Pancreas (tissue), 10 donors: Measurements from ENCODE around the gene ING1. TPM values are rescaled to one million over a fixed set of nuclear protein-coding genes. Genes with fewer than 3 reads are reported as not detected.
"Not testable (repeated sequence)": the region's sequence is repeated elsewhere in the genome, so short reads cannot be mapped to it uniquely, and the experiment has no call there.

Experiments used
- ATAC-seq, 4 donors: fragments of 200-7000 bp; cut with Tn5 transposase; one replicate each; pipeline versions ENCODE4 v1.8.0 to v1.9.1; 2020; ENCODE audit warnings: mild to moderate bottlenecking in 4 of 4, moderate library complexity in 4 of 4
- DNase-seq, 6 donors: peaks; one replicate each; pipeline ENCODE4 v3.0.0-alpha.2; 2020
- FAIRE-seq: peaks from 2 replicates; lab custom pipeline; 2012; peaks lifted over from hg19 to GRCh38; lab: Jason Lieb, UNC
- H3K27ac ChIP-seq, 4 donors: fragments of 200-600 bp; sonication (generic); 1 replicate in 3 of 4; 2 replicates in 1 of 4; pipeline versions ENCODE4 v1.5.0 to v1.8.0; 2020
- H3K27me3 ChIP-seq, 4 donors: fragments of 200-600 bp; one replicate each; pipeline ENCODE4 v1.8.0; 2021
- H3K36me3 ChIP-seq, 3 donors: fragments of 200-600 bp; sonication (generic) in 1 of 3; one replicate each; pipeline versions ENCODE4 v1.5.0 to v1.8.0; 2020 to 2021
- H3K4me1 ChIP-seq, 3 donors: fragments of 200-600 bp; one replicate each; pipeline ENCODE4 v1.8.0; 2021
- H3K4me3 ChIP-seq, 4 donors: fragments of 200-600 bp; sonication (generic) in 2 of 4; one replicate each; pipeline versions ENCODE4 v1.5.0 to v1.8.0; 2020 to 2021
- H3K9me3 ChIP-seq, 4 donors: fragments of 200-600 bp; one replicate each; pipeline ENCODE4 v1.8.0; 2021
- CTCF ChIP-seq, 4 donors: fragments of 200-600 bp; sonication (generic) in 3 of 4; IDR thresholded peaks; one replicate each; pipeline versions ENCODE4 v1.5.0 to v1.8.0; 2021; ENCODE audit warnings: antibody characterized with exemption in 4 of 4
- WGBS, 2 donors: extraction: QIAGEN DNeasy Blood & Tissue Kit; methylation state at CpG; one replicate each; pipeline ENCODE4 v1.1.7; 2013; 5-methylcytosine and 5-hydroxymethylcytosine counted together
- intact Hi-C, 3 donors: fragments of 100-400 bp; cut with DNase I; formaldehyde crosslinking; loops; one replicate each; pipeline versions ENCODE4 v1.11.1 to v1.14.2; 2022
- polyA plus RNA-seq, 2 donors: library from polyadenylated mRNA; stranded (reverse); fragments of 200-250 nt; gene quantifications; one replicate each; pipeline ENCODE4 v1.2.3, GENCODE V29; 2013
- total RNA-seq, 6 donors: library from RNA; stranded (reverse); fragmentation: NEBNext Ultra II Directional in 4 of 6; extraction: Animal tissue kit (Norgen Biotek cat#: 25700) in 4 of 6; gene quantifications; one replicate each; pipeline versions ENCODE4 v1.2.1 to v1.2.4, GENCODE V29; 2021 to 2023
- donor health status: healthy with polysubstance abuse.
- donor health status: DM: no; HTN: no; CAD: no; lungs with moderate emphysema.
- donor health status: DM: no; HTN: no; CAD: no.
- donor health status: control.
- donor health status: control.
- donor health status: Bipolar disorder and iron deficiency.
- donor health status: DM: yes; HTN: yes; CAD: no.
- donor health status: DM: no; HTN: no; CAD: no.
- donor health status: DM: no; HTN: no; CAD: no.
- donor health status: DM: yes; HTN: yes; CAD: no.

Gene ING1
- total and polyA plus RNA-seq, 8 donors = 4.0 to 7.7 (median 5.3) TPM

- intact Hi-C loops = no loop called here
- no peak for TF ChIP-seq CTCF (IDR thresholded peaks at IDR 0.05)
- Histone ChIP-seq H3K27me3 (no peaks in the 10 kb centered on the region), H3K4me3 (no peak overlapping the region), H3K4me1 (no peaks in the 10 kb centered on the region), H3K36me3 (peaks cover 0 to 21% (median 0%) of the 10 kb centered on the region in 3 donors), H3K9me3 (no peaks in the 10 kb centered on the region), H3K27ac (no peak overlapping the region)
- WGBS, 2 donors = 93 to 96% methylated on average over 4 of the region's 4 CpGs
- no peak for FAIRE-seq
- no peak for ATAC-seq
- DNase-seq = peak in 1 of 6 donors; percentile 1
Observed at GRCh38 chr13:110698689-110699088, 14.8 kb upstream of the ING1 start.

GRCh38 chr13:110699148-110700145 lies 14.1 kb upstream of the ING1 start:
- intact Hi-C loops = no loop called here
- no peak for ATAC-seq
- no peak overlapping the region for H3K27ac ChIP-seq
- TF ChIP-seq CTCF (IDR thresholded peaks at IDR 0.05) = no peak
- no peak for FAIRE-seq
- H3K36me3 ChIP-seq = peaks cover 0 to 19% (median 0%) of the 10 kb centered on the region in 3 donors
- H3K9me3 ChIP-seq = no peaks in the 10 kb centered on the region
- H3K27me3 ChIP-seq = no peaks in the 10 kb centered on the region
- 85 to 86% methylated on average over 15 of the region's 15 CpGs for WGBS, 2 donors
- DNase-seq = peak in 1 of 6 donors; percentile 2
- no peaks in the 10 kb centered on the region for H3K4me1 ChIP-seq
- H3K4me3 ChIP-seq = no peak overlapping the region

GRCh38 chr13:110700186-110700585 lies 13.3 kb upstream of the ING1 start:
- TF ChIP-seq CTCF (IDR thresholded peaks at IDR 0.05) = no peak
- no peak for FAIRE-seq
- H3K9me3 ChIP-seq = no peaks in the 10 kb centered on the region
- peaks cover 0 to 4% (median 0%) of the 10 kb centered on the region in 3 donors for H3K4me1 ChIP-seq
- intact Hi-C loops = no loop called here
- H3K4me3 ChIP-seq = no peak overlapping the region
- peaks cover 0 to 16% (median 0%) of the 10 kb centered on the region in 3 donors for H3K36me3 ChIP-seq
- ATAC-seq = no peak
- WGBS, 2 donors = 89% methylated on average over 14 of the region's 14 CpGs
- DNase-seq = no peak
- H3K27ac ChIP-seq = no peak overlapping the region
- H3K27me3 ChIP-seq = no peaks in the 10 kb centered on the region

GRCh38 chr13:110700641-110701040 lies 12.9 kb upstream of the ING1 start:
- DNase-seq = peak in 1 of 6 donors; percentile 8
- no peak overlapping the region for H3K27ac ChIP-seq
- WGBS, 2 donors = 84 to 85% methylated on average over 8 of the region's 8 CpGs
- FAIRE-seq = no peak
- no peaks in the 10 kb centered on the region for H3K27me3 ChIP-seq
- no peak for TF ChIP-seq CTCF (IDR thresholded peaks at IDR 0.05)
- intact Hi-C loops = no loop called here
- no peak overlapping the region for H3K4me3 ChIP-seq
- no peak for ATAC-seq
- H3K9me3 ChIP-seq = no peaks in the 10 kb centered on the region
- H3K36me3 ChIP-seq = peaks cover 0 to 16% (median 0%) of the 10 kb centered on the region in 3 donors
- peaks cover 0 to 6% (median 0%) of the 10 kb centered on the region in 3 donors for H3K4me1 ChIP-seq

GRCh38 chr13:110701061-110701460 lies 12.4 kb upstream of the ING1 start:
- ATAC-seq, FAIRE-seq, intact Hi-C loops, H3K27me3 ChIP-seq, H3K9me3 ChIP-seq, H3K4me3 ChIP-seq, H3K27ac ChIP-seq, H3K4me1 ChIP-seq, DNase-seq: not testable (repeated sequence)
- peaks cover 0 to 16% (median 0%) of the 10 kb centered on the region in 3 donors for H3K36me3 ChIP-seq
- WGBS, 2 donors = 97 to 98% methylated on average over 7 of the region's 7 CpGs
